Measurements from ENCODE around the gene CEMIP.

Gene CEMIP

GRCh38 chr15:80898040-80898439 is 118.9 kb downstream of the CEMIP start:
- intact Hi-C loops (cut with DNase I), result no loop called here
- DNase-seq, result no peak

GRCh38 chr15:80902298-80902801 is 123.2 kb downstream of the CEMIP start:
- intact Hi-C loops (cut with DNase I), result no loop called here
- DNase-seq, result peak in 35 of 42 donors; percentile 11 to 85 (median 41)

- no peak for DNase-seq
- intact Hi-C loops (cut with DNase I), result no loop called here
These were observed 125.8 kb downstream of the CEMIP start for GRCh38 chr15:80904998-80905397.

GRCh38 chr15:80906159-80906766 is 127.1 kb downstream of the CEMIP start:
- DNase-seq, result no peak
- intact Hi-C loops (cut with DNase I), result no loop called here

DNA sequence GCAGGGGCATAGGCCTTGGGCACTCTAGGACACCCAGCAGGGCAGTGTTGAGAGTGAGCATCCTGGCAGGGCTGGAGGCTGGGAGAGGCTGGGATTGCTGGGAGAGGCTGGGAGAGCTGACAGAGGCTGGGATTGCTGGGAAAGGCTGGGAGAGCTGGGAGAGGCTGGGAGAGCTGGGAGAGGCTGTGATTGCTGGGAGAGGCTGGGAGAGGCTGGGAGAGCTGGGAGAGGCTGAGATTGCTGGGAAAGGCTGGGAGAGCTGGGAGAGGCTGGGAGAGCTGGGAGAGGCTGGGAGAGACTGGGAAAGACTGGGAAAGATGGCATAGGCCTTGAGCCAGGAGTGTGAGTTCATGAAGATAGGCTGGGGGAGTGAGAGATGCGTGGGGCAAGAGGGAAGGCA is 132.7 kb downstream of the CEMIP start:
- DNase-seq, result no peak
- intact Hi-C loops (cut with DNase I), result no loop called here

- intact Hi-C loops (cut with DNase I), result no loop called here
- DNase-seq, result no peak
These were observed 133.5 kb downstream of the CEMIP start for GRCh38 chr15:80912673-80913072.

DNA sequence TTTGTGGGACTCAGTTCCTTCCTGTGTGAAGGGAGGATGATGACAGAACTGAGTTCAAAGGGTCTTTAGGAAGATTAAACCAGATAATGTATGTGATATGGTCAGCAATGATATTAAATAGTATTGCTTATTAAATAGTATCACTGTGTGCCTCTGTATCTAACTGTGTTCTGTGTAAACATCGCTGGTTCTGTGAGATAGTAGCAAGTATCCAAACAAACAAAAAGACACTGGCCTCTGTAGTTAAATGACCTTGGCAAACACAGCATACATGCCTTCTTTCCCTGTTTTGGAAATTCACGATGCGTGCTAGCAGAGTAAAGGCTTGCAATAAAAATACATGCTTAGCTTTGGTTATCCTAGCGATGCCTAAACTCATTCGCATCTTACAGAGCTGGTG is 134.4 kb downstream of the CEMIP start:
- DNase-seq, result no peak
- intact Hi-C loops (cut with DNase I), result no loop called here

DNA sequence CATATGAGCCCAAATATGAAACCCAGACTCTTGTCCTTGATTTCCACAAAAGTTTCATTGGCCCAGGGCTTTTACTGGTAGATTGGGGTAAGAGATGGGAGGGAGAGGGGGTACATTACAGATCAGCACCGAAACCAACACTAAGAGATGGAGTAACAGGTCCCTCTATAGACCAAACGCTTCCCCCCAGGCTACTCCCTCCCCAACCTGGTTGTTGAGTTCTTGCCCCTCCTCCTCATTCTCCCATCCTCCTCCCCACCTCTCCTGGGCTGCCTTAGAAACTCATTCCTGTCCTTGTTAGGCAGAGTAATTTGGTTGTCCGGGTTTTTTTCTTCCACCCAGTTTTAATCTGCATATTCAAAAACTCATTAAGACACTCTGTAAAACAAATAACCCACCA is 136.3 kb downstream of the CEMIP start:
- intact Hi-C loops (cut with DNase I), result no loop called here
- no peak for DNase-seq

DNA sequence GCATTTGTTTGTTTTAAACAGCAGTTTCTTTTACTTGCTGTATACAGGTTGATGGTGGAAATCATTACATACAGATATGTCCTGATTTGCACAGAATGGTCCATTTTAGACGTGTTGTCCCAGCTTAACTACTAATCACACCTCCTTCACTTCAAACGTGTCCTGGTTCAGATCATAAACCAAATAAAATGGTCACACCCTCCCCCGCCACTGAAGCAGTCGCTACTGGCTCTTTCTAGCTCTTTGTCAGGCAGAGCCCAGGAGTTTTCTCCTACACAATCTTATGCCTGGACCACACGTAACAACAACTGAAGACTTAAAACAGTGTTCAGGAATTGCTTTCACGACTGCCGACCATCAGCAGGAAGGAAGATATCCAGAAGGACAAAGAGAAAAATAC is 136.9 kb downstream of the CEMIP start:
- DNase-seq, result no peak
- intact Hi-C loops (cut with DNase I), result no loop called here

- DNase-seq, result no peak
- intact Hi-C loops (cut with DNase I), result no loop called here
These were observed 139.1 kb downstream of the CEMIP start for GRCh38 chr15:80918196-80918783.

GRCh38 chr15:80920271-80920699 is 141.1 kb downstream of the CEMIP start:
- intact Hi-C loops (cut with DNase I), result no loop called here
- DNase-seq, result no peak

GRCh38 chr15:80921736-80922410 is 142.7 kb downstream of the CEMIP start:
- no peak for DNase-seq
- intact Hi-C loops (cut with DNase I), result no loop called here

DNA sequence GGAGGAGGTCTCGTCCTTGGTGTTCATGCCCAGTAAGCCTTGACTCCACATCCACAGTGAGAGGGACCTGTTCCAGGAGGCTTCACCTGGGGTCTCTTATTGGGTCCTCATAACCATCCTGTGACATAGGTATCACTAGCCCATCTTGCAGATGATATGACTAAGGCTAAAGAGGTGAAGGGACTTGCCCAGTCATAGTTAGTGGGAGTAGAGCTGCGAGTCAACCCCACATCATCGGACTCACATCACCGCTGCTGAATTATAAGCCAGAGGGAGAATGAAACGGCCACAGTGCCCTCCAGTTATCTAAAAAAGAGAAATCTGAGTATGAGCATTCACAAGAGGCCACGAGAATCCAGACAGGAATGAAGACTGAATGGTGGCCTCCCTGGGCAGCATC is 144.5 kb downstream of the CEMIP start:
- intact Hi-C loops (cut with DNase I), result no loop called here
- no peak for DNase-seq

- intact Hi-C loops (cut with DNase I), result no loop called here
- no peak for DNase-seq
These were observed 145.1 kb downstream of the CEMIP start for GRCh38 chr15:80924278-80924677.

DNA sequence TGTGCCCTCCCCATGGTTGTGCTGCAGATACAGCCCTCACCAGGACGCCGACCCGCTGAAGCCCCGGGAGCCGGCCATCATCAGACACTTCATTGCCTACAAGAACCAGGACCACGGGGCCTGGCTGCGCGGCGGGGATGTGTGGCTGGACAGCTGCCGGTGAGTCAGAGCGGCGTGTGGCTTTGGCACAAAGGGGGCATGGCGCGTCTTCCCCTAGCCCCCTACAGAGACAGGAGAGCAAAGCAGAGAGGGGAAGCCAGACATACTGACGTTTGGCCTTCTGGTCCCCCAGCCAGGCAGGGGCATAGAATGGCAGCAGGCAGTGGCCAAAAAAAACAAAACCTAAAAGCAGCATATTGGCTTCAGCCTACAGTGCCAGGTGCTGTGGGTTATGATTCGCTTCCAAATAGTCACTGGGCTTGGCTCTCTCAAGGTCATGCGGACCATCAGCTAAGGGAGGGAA is 146.5 kb downstream of the CEMIP start:
- DNase-seq, result no peak
- intact Hi-C loops (cut with DNase I), result no loop called here

DNA sequence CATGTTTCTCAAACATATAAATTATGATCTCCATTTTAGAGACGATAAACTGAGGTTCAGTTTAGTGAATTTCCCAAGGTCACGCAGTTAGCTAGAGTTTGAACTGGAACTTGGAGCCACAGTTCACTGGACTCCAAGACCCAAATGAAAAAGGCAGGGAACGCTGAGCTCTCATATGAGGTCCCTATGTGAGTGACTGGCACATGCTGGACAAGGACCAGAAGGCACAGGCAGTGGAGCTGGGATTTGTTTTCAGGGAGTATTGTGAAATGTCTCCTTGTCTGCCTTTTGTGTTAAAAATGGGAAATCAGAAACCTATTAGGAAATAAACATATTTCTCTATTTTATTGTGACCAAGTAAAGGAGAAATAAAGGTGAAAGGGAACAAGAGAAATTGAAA is 147.0 kb downstream of the CEMIP start:
- no peak for DNase-seq
- intact Hi-C loops (cut with DNase I), result no loop called here

DNA sequence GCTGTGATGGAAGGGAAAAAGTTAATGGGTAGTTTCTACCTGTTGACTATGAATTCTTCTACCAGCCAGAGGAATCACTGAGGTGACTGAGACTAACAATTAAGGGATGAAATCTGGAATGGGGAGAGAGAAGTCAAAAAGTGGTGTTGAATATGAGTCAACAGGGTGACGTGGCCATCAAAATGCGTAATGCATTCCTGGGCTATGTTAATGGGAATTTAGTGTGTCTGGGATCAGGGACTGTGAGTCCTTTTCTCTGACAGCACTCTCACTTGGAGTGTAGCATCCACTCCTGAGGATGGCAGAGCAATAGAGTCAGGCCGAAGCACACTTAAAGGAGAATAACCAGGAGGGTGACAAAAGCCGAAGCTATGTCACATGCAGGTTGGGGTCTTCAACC is 150.1 kb downstream of the CEMIP start:
- intact Hi-C loops (cut with DNase I), result no loop called here
- DNase-seq, result no peak

GRCh38 chr15:80929689-80930088 is 150.5 kb downstream of the CEMIP start:
- intact Hi-C loops (cut with DNase I), result no loop called here

GRCh38 chr15:80931191-80931590 is 152.0 kb downstream of the CEMIP start:
- intact Hi-C loops (cut with DNase I), result no loop called here
- DNase-seq, result no peak

More at GRCh38 chr15:80929689-80930088, 150.5 kb downstream of the CEMIP start:
- no peak for DNase-seq

DNA sequence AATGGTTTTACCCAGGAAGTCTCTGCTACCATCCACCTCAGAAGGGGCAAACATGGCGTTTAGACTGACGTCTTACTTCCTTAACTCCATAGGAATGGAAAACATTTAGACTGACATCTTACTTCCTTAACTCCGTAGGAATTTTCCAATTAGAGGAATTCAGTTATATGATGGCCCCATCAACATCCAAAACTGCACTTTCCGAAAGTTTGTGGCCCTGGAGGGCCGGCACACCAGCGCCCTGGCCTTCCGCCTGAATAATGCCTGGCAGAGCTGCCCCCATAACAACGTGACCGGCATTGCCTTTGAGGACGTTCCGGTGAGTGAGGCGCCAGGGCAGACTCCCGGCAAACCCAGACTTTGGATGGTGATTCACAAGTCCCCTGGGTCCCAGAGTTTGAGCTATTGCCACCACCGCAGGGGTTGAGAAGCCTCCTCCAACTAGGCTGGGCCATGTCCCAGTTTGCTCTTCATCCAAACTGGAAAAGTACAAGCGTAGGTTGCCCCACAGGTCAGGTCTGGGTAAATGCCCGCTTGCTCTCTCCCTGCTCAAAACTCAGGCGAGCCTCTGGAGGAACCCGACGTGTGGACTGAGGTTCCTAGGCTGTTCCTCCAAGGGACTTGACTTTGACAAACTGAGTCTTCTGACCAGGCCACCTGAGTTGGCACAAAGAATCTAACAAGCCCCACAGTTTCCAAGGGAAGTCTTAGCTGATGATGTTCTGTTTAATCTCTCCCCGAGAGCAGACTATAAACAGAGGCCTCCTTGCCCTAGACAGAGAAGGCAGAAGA is 152.7 kb downstream of the CEMIP start:
- intact Hi-C loops (cut with DNase I), result no loop called here
- no peak for DNase-seq
